Gastrocnemius medialis (tissue), 4 donors: ENCODE data around the gene EEFSEC. TPM values are rescaled to one million over a fixed set of nuclear protein-coding genes. Genes with fewer than 3 reads are reported as not detected.

Experiments used
- ATAC-seq, 2 donors: fragments of 150-250 bp; one replicate each; pipeline ENCODE4 v1.9.1; 2016
- DNase-seq, 2 donors: peaks; one replicate each; pipeline ENCODE4 v3.0.0-alpha.2; 2019
- H3K27ac ChIP-seq, 4 donors: fragments of 200-600 bp; sonication (generic); 1 replicate in 1 of 4; 2 replicates in 3 of 4; pipeline ENCODE4 v1.5.1; 2016 to 2018; ENCODE audit warnings: mild to moderate bottlenecking in 2 of 4, moderate library complexity in 1 of 4
- H3K27me3 ChIP-seq, 3 donors: fragments of 200-600 bp; sonication (generic) in 2 of 3; 1 replicate in 1 of 3; 2 replicates in 2 of 3; pipeline versions ENCODE4 v1.5.1 to v1.6.0; 2016 to 2019; ENCODE audit warnings: mild to moderate bottlenecking in 1 of 3, moderate library complexity in 1 of 3
- H3K36me3 ChIP-seq, 2 donors: fragments of 200-600 bp; sonication (generic) in 1 of 2; one replicate each; pipeline ENCODE4 v1.5.1; 2017 to 2018
- H3K4me1 ChIP-seq, 2 donors: fragments of 200-600 bp; sonication (generic) in 1 of 2; one replicate each; pipeline ENCODE4 v1.5.1; 2016 to 2017; ENCODE audit warnings: mild to moderate bottlenecking in 2 of 2
- H3K4me3 ChIP-seq, 4 donors: fragments of 200-600 bp; sonication (generic) in 3 of 4; 1 replicate in 1 of 4; 2 replicates in 3 of 4; pipeline ENCODE4 v1.5.1; 2016 to 2019; ENCODE audit warnings: mild to moderate bottlenecking in 2 of 4
- H3K9me3 ChIP-seq, 3 donors: fragments of 200-600 bp; sonication (generic) in 2 of 3; 1 replicate in 1 of 3; 2 replicates in 2 of 3; pipeline ENCODE4 v1.5.1; 2016 to 2019
- POLR2A ChIP-seq, 2 donors: fragments of 450-650 bp; IDR thresholded peaks; one replicate each; pipeline ENCODE4 v1.6.1; 2017; ENCODE audit warnings: antibody characterized with exemption in 2 of 2, mild to moderate bottlenecking in 2 of 2, moderate library complexity in 2 of 2
- in situ Hi-C, 4 donors: fragments of 200-750 bp; cut with MboI; loops; one replicate each; pipeline versions ENCODE4 v1.15.0 to v1.8.0; 2017; ENCODE audit warnings: low sequenced_read_pairs in 4 of 4
- intact Hi-C: fragments of 100-400 bp; cut with DNase I; formaldehyde crosslinking; loops from one replicate; pipeline ENCODE4 v1.15.1; 2023; ENCODE audit warnings: low total_unique reads
- total RNA-seq, 4 donors: library from RNA; depleted of rRNA; stranded (reverse); fragments of >200 nt; gene quantifications; one replicate each; pipeline versions ENCODE4 v1.1.0 to v1.2.3, GENCODE V29; 2016
- TF ChIP-seq, protein P1 (sequence below), 5 experiments: fragments of 450-650 bp in 3 of 5; fragments of 200-600 bp in 2 of 5; sonication (generic) in 2 of 5; IDR thresholded peaks in 4 of 5; conservative IDR thresholded peaks in 1 of 5; 1 replicate in 4 of 5; 2 replicates in 1 of 5; pipeline ENCODE4 v1.5.1; 2016 to 2019; ENCODE audit warnings: antibody characterized with exemption in 5 of 5, mild to moderate bottlenecking in 3 of 5, moderate library complexity in 3 of 5

The EEFSEC gene
- total RNA-seq, 4 donors from 2014 or later: 21.0 to 29.4 (median 23.4) TPM

DNA sequence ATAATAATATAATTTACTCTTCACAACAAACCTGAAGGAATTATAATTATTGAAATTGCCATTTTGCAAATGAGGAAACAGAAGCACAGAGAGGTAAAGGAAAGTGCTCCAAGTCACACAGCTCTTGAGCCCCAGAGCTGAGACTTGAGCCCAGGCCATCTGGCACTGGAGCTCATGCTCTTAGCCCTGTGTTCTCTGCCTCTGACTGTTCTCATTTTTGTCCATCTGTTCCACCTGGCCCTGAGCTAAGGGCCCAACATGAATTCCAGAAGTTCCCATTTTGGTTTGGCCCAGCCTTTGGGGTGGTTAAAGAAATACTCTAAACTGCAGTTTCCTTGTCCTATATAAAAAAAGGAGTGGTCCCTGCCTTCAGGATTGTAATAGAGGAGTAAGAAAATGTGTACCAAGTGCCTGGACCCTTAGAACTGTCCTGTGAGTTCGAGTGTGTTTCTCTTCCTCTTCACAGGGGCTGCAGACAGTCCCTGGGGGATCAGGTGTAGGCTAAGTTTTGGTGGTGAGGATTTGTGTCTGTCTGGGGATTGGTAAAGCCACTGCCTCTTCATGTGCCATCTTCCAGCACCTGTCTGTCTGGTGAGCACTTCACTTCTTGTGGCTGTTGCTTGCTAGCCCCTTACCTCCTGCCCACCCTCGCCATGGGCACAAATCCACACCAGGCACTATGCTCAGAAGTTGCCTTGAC is 221.6 kb downstream of the EEFSEC start:
- no peaks in the 10 kb centered on the region for H3K9me3 ChIP-seq
- no peaks in the 10 kb centered on the region for H3K27me3 ChIP-seq
- in situ Hi-C loops (no loop called here), intact Hi-C loops (loop anchor here (10.0 kb wide), 2 partner anchors 430 to 590 kb away; no protein-coding TSS in a partner anchor)
- no peak for DNase-seq
- TF ChIP-seq, protein P1, sequence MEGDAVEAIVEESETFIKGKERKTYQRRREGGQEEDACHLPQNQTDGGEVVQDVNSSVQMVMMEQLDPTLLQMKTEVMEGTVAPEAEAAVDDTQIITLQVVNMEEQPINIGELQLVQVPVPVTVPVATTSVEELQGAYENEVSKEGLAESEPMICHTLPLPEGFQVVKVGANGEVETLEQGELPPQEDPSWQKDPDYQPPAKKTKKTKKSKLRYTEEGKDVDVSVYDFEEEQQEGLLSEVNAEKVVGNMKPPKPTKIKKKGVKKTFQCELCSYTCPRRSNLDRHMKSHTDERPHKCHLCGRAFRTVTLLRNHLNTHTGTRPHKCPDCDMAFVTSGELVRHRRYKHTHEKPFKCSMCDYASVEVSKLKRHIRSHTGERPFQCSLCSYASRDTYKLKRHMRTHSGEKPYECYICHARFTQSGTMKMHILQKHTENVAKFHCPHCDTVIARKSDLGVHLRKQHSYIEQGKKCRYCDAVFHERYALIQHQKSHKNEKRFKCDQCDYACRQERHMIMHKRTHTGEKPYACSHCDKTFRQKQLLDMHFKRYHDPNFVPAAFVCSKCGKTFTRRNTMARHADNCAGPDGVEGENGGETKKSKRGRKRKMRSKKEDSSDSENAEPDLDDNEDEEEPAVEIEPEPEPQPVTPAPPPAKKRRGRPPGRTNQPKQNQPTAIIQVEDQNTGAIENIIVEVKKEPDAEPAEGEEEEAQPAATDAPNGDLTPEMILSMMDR (IDR thresholded peaks at IDR 0.05 in 4 of 5, conservative IDR thresholded peaks at IDR 0.05 in 1 of 5): no peak
- no peak for TF ChIP-seq POLR2A (IDR thresholded peaks at IDR 0.05)
- ATAC-seq: no peak
- peaks cover 85 to 88% of the 10 kb centered on the region in 2 donors for H3K4me1 ChIP-seq
- H3K27ac ChIP-seq: peak overlapping the region in 3 of 4 donors; percentile 88 to 93 (median 93)
- H3K36me3 ChIP-seq: no peaks in the 10 kb centered on the region
- no peak overlapping the region for H3K4me3 ChIP-seq

DNA sequence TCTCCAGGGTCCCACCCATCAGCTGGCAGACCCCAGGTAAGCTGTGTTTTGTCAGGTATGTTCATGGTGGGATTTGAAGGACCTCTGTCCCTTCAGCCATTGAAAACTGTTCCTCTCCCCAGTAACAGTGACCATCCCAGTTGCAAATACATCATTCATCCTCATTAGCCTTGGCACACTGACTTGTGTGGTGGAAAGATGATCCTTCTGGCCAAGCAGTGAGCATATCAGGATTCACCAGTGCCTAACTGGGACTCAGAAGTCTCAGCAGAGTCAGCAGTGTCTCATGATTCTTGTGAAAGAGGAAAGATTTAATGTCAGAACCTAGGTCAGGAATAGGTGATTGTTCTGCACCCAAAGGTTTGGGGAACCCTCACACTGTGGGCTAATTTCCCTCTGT is 223.2 kb downstream of the EEFSEC start:
- H3K27ac ChIP-seq: peak overlapping the region; percentile 85 to 93 (median 90)
- in situ Hi-C loops (no loop called here), intact Hi-C loops (loop anchor here (10.0 kb wide), 2 partner anchors 428 to 592 kb away; no protein-coding TSS in a partner anchor)

DNA sequence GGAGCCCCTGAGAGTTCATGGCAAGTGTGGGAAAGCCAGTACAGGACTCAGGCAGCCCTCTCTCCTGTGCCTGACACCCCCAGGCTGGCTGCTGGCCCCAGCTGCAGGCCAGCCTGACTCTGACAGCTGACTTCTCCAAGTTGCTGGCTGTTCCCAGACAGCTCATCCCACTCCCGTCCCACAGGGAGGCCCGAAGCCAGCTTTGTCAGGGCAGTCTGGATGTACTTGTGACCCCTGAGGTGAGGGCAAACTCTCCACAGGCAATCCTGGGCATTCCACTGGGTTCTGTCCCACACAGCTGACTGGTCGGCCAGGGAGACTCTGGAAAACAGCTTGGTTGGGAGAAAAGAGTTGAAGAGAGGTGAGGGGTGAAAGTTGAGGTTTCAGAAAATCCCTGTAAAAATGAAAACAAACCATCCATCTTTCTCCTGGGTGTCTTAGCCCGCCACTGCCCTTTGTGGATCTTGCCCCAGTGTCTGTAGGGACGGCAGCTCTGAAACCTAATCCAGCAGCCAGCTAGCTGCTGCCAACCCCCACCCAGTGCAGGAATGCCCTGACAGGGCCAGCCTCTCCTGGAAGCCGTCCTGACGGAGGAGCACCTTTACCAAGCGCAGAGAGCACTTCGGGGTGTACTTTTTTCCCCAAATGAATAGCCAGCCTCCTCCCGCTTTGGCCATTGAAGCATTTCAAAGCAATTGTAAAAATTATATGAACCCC is 225.5 kb downstream of the EEFSEC start:
- intact Hi-C loops: loop anchor here (10.0 kb wide), 2 partner anchors 426 to 594 kb away; no protein-coding TSS in a partner anchor
- Histone ChIP-seq H3K36me3 (no peaks in the 10 kb centered on the region), H3K27ac (peak overlapping the region; percentile 85 to 93 (median 90)), H3K27me3 (no peaks in the 10 kb centered on the region), H3K4me1 (peaks cover 77 to 81% of the 10 kb centered on the region in 2 donors), H3K9me3 (no peaks in the 10 kb centered on the region), H3K4me3 (no peak overlapping the region)
- in situ Hi-C loops: no loop called here
- peak; percentile 55 to 69 for ATAC-seq
- peak; percentile 79 to 88 for DNase-seq
- peak; percentile 20 to 25 for TF ChIP-seq POLR2A (IDR thresholded peaks at IDR 0.05)
- TF ChIP-seq, protein P1 (IDR thresholded peaks at IDR 0.05 in 4 of 5, conservative IDR thresholded peaks at IDR 0.05 in 1 of 5): no peak

More for the DNA sequence above, 223.2 kb downstream of the EEFSEC start:
- H3K4me3 ChIP-seq: no peak overlapping the region
- ATAC-seq: peak; percentile 88 to 93
- H3K4me1 ChIP-seq: peaks cover 72 to 76% of the 10 kb centered on the region in 2 donors
- no peaks in the 10 kb centered on the region for H3K9me3 ChIP-seq
- TF ChIP-seq, protein P1 (IDR thresholded peaks at IDR 0.05 in 4 of 5, conservative IDR thresholded peaks at IDR 0.05 in 1 of 5): no peak
- no peak for TF ChIP-seq POLR2A (IDR thresholded peaks at IDR 0.05)
- no peaks in the 10 kb centered on the region for H3K27me3 ChIP-seq
- H3K36me3 ChIP-seq: no peaks in the 10 kb centered on the region
- peak; percentile 74 to 75 for DNase-seq

DNA sequence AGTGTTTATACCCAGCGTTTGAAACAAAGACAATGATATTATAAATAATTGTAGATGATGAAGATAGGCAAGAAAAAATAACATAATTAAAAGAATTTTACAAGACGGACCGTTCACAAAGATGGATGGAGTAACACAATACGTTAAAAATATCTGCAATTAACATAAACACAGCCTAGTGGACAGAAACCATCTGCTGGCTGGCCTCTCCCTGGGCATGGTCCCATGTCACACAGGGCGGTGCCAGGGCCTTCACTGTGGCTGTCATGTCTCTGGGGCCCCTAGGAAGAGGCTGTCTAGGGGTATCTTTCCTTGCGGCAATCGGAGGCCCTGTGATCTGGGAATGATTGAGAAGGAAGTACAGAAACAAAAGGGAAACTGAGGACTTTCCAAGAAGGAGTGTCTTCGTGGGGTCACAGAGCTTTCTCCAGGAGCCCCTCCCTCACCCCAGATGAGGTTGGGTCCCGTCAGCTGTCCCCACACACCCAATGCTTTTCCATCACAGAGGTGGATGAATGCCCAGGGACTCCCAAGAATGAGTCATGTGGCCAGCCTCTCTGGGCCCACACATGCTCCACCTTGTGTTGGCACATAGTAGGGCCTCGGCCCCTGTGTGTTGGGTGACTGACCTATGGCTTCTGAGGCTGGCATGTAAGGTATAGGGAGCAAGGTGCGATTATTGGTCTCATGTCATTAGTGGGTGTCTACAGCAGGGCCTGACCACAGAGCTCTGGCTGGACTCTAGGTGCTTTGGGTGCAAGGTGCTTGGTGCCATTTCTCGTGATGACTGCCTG is 226.3 kb downstream of the EEFSEC start:
- Histone ChIP-seq H3K27ac (peak overlapping the region; percentile 85 to 93 (median 90)), H3K9me3 (no peaks in the 10 kb centered on the region)

More for the DNA sequence above, 226.3 kb downstream of the EEFSEC start:
- TF ChIP-seq, protein P1 (IDR thresholded peaks at IDR 0.05 in 4 of 5, conservative IDR thresholded peaks at IDR 0.05 in 1 of 5): no peak
- TF ChIP-seq POLR2A (IDR thresholded peaks at IDR 0.05): no peak
- no peak for ATAC-seq
- intact Hi-C loops: loop anchor here (10.0 kb wide), 2 partner anchors 425 to 595 kb away; no protein-coding TSS in a partner anchor
- Histone ChIP-seq H3K27me3 (no peaks in the 10 kb centered on the region), H3K4me3 (no peak overlapping the region), H3K36me3 (no peaks in the 10 kb centered on the region), H3K4me1 (peaks cover 81% of the 10 kb centered on the region in 2 donors)
- in situ Hi-C loops: no loop called here
- DNase-seq: peak in 1 of 2 donors; percentile 31
